Kidney epithelial cell (primary cell): ENCODE data around the gene AFF3. TPM values are rescaled to one million over a fixed set of nuclear protein-coding genes. Genes with fewer than 3 reads are reported as not detected.

Experiments used
- DNase-seq: peaks from one replicate; pipeline ENCODE4 v3.0.0-alpha.2; 2010; ENCODE audit warnings: low read depth
- H3K27me3 ChIP-seq: 2 replicates; pipeline ENCODE4 v1.6.0; 2011; ENCODE audit warnings: low read length; ENCODE audit not compliant: control insufficient read depth, insufficient read depth
- H3K36me3 ChIP-seq: 2 replicates; pipeline ENCODE4 v1.5.1; 2011; ENCODE audit warnings: low read length; ENCODE audit not compliant: control insufficient read depth, insufficient read depth
- H3K4me3 ChIP-seq: 2 replicates; pipeline ENCODE4 v1.5.1; 2011; ENCODE audit warnings: low read depth, mild to moderate bottlenecking, control low read depth, low read length
- total RNA-seq: library from RNA; depleted of rRNA; stranded (reverse); fragments of >200 nt; gene quantifications from 2 replicates; pipeline ENCODE4 v1.2.3, GENCODE V29; 2015
- TF ChIP-seq, protein P1 (sequence below): IDR thresholded peaks from 2 replicates; pipeline ENCODE4 v1.5.1; 2011; ENCODE audit warnings: mild to moderate bottlenecking, moderate library complexity, low read length, control low read depth, inconsistent platforms; ENCODE audit not compliant: insufficient read depth, poor library complexity, severe bottlenecking

AFF3 gene
- total RNA-seq, 1 donor from 2014 or later: 13.9 TPM

DNA sequence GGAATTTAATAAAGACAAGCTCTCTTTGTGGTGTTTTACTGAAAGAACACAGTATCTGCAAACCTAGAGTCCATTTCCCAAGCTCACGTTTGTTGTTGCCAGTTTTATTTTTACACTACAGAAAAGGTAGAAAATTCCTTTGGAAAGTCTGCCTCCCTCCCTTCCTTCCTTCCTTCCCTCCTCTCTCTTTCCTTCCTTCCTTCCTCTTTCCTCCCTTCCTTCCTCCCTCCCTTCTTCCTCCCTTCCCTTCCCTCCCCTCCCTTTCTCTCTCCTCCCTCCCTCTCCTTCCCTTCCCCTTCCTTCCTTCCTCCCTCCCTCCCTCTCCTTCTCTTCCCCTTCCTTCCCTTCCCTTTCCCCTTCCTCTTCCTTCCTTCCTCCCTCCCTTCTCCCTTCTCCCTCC is 516.2 kb downstream of the AFF3 start:
- no peaks in the 10 kb centered on the region for H3K36me3 ChIP-seq
- TF ChIP-seq, protein P1, sequence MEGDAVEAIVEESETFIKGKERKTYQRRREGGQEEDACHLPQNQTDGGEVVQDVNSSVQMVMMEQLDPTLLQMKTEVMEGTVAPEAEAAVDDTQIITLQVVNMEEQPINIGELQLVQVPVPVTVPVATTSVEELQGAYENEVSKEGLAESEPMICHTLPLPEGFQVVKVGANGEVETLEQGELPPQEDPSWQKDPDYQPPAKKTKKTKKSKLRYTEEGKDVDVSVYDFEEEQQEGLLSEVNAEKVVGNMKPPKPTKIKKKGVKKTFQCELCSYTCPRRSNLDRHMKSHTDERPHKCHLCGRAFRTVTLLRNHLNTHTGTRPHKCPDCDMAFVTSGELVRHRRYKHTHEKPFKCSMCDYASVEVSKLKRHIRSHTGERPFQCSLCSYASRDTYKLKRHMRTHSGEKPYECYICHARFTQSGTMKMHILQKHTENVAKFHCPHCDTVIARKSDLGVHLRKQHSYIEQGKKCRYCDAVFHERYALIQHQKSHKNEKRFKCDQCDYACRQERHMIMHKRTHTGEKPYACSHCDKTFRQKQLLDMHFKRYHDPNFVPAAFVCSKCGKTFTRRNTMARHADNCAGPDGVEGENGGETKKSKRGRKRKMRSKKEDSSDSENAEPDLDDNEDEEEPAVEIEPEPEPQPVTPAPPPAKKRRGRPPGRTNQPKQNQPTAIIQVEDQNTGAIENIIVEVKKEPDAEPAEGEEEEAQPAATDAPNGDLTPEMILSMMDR: no peak
- no peaks in the 10 kb centered on the region for H3K27me3 ChIP-seq
- H3K4me3 ChIP-seq: no peak overlapping the region
- DNase-seq: no peak

DNA sequence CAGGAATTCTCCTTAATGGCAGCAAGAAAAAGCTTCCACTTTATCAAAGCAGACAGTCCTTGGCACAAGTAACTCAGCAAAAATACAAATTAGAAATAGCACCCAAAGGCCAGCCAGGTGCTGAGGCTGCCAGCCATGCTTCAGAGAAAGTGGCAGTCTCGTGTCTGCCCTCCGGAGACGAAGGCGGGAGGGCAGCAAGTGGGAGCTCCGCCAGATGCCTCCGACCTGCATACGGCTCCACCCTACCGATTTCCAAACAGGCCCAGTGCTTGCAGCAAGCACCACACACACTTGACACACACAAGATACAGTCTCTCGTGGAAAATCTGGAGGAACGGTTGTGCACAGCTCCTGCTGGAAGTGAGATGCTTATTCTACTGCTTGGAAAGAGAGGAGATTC is 517.7 kb downstream of the AFF3 start:
- TF ChIP-seq, protein P1: no peak
- Histone ChIP-seq H3K27me3 (no peaks in the 10 kb centered on the region), H3K36me3 (no peaks in the 10 kb centered on the region)

DNA sequence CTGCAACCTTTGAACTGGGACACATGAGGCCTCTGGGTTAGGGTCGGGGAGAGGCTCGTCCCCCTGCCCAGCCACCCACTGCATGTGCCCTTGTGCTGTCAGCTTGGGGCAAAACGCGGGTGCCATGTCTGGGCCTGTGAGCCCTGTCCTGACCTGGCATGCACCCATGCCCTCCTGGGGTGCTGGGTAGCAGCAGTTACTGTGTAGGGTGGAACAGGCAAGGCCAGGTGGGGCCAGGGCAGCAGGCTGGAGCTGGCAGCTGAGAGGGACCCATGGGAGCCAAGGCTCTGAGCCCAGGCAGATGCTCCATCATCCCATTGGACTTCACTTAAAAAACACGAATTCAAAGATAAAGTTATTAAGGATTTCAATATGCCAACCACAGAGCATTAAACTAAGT is 518.8 kb downstream of the AFF3 start:
- H3K36me3 ChIP-seq: no peaks in the 10 kb centered on the region
- H3K27me3 ChIP-seq: no peaks in the 10 kb centered on the region
- no peak overlapping the region for H3K4me3 ChIP-seq
- TF ChIP-seq, protein P1: no peak
- no peak for DNase-seq

More for the DNA sequence above, 517.7 kb downstream of the AFF3 start:
- H3K4me3 ChIP-seq: no peak overlapping the region
- no peak for DNase-seq

DNA sequence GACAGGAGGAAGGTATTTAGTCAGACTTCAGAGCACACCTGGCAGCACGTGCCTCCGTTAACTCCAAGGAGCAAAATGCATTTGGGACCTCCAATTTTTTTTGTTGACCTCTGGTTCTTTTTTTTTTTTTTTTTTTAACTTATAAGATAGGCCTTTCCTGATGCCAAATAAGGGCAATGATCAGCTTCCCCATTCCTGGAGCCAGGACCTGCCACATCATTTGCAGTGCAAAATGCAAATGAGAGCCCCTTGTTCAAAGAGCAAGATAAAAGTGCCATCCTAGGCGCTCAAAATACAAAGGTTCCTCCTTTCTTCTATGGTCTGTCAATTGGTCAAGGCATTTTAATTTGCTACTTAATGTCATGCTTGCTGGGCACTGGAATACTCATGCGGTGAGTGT is 519.4 kb downstream of the AFF3 start:
- Histone ChIP-seq H3K4me3 (no peak overlapping the region), H3K36me3 (no peaks in the 10 kb centered on the region), H3K27me3 (no peaks in the 10 kb centered on the region)
- TF ChIP-seq, protein P1: no peak
- DNase-seq: no peak

DNA sequence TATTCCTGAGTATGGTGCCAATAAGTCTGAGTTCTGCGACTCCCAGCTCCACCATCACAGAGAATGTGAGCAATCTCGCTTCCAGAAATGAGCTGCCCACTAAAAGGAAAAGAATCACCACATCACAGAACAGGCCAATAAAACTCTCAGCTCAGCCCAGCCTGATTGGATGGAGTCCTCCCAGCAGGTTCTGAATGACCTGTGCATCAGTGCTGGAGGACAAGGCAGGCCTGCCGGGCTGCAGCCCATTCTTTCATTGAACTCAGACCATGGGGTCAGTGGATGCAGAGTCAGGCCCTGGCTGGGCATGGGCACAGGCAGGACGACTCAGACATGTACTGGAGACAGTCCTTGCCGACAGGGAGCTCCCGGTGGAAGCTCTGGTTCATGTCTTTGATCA is 519.9 kb downstream of the AFF3 start:
- no peak for DNase-seq
- no peak overlapping the region for H3K4me3 ChIP-seq
- no peaks in the 10 kb centered on the region for H3K36me3 ChIP-seq
- no peaks in the 10 kb centered on the region for H3K27me3 ChIP-seq
- TF ChIP-seq, protein P1: no peak

DNA sequence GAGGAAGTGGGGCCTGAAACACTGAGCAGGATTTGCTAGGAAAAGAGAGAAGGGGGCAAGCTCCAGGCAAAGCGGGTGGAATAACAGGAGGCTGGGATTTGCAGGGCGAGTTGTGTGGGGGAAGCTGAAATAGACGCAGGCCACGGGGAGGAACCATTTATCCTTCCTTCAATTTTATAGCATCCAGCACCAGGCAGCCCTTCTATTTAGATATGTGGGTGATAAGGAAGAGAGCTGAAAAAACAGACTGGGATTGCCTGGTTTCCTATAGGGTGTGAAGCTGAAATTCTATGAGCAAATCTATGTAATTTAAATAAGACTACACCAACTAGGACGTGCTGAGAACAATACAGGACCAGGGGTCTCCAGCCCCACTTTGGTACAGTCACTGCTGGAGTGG is 520.6 kb downstream of the AFF3 start:
- H3K36me3 ChIP-seq: no peaks in the 10 kb centered on the region
- no peaks in the 10 kb centered on the region for H3K27me3 ChIP-seq
- TF ChIP-seq, protein P1: no peak
- DNase-seq: no peak
- no peak overlapping the region for H3K4me3 ChIP-seq
